C4-2B (cell line): Measurements from ENCODE around the gene CD1B.

Experiments
- ZFX ChIP-seq: fragments of 450-650 bp; IDR thresholded peaks from 2 replicates; pipeline ENCODE4 v1.6.1; 2017
- TF ChIP-seq, protein P1 (sequence below): fragments of 450-650 bp; conservative IDR thresholded peaks from 2 replicates; pipeline ENCODE4 v1.5.1; 2017; ENCODE audit warnings: mild to moderate bottlenecking

GRCh38 chr1:158290321-158290844 lies 40.9 kb downstream of the CD1B start:
- TF ChIP-seq, protein P1, sequence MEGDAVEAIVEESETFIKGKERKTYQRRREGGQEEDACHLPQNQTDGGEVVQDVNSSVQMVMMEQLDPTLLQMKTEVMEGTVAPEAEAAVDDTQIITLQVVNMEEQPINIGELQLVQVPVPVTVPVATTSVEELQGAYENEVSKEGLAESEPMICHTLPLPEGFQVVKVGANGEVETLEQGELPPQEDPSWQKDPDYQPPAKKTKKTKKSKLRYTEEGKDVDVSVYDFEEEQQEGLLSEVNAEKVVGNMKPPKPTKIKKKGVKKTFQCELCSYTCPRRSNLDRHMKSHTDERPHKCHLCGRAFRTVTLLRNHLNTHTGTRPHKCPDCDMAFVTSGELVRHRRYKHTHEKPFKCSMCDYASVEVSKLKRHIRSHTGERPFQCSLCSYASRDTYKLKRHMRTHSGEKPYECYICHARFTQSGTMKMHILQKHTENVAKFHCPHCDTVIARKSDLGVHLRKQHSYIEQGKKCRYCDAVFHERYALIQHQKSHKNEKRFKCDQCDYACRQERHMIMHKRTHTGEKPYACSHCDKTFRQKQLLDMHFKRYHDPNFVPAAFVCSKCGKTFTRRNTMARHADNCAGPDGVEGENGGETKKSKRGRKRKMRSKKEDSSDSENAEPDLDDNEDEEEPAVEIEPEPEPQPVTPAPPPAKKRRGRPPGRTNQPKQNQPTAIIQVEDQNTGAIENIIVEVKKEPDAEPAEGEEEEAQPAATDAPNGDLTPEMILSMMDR: no peak
- no peak for TF ChIP-seq ZFX
